AG09319 (cell line): ENCODE data around the gene SAMSN1.

Experiments
- DNase-seq: peaks from one replicate; pipeline ENCODE4 v3.0.0-alpha.2; 2010; ENCODE audit warnings: low read depth; ENCODE audit errors: extremely low read depth
- CTCF ChIP-seq: IDR thresholded peaks from 2 replicates; pipeline ENCODE4 v1.5.1; 2011; ENCODE audit warnings: low read depth, mild to moderate bottlenecking, inconsistent platforms, low read length, moderate library complexity

The SAMSN1 gene

GRCh38 chr21:14538483-14538882 lies 7.6 kb downstream of the SAMSN1 start:
- no peak for DNase-seq
- no peak for TF ChIP-seq CTCF

- TF ChIP-seq CTCF = no peak
- DNase-seq = no peak
Observed at GRCh38 chr21:14536929-14537328, 9.2 kb downstream of the SAMSN1 start.

GRCh38 chr21:14535702-14536101 lies 10.4 kb downstream of the SAMSN1 start:
- TF ChIP-seq CTCF = no peak
- DNase-seq = no peak

- no peak for DNase-seq
- no peak for TF ChIP-seq CTCF
Observed at GRCh38 chr21:14533499-14534428, 12.4 kb downstream of the SAMSN1 start.

GRCh38 chr21:14531757-14532316 lies 14.3 kb downstream of the SAMSN1 start:
- no peak for TF ChIP-seq CTCF
- DNase-seq = no peak

- TF ChIP-seq CTCF = no peak
- no peak for DNase-seq
Observed at GRCh38 chr21:14530592-14530991, 15.5 kb downstream of the SAMSN1 start.

GRCh38 chr21:14528815-14529214 lies 17.3 kb downstream of the SAMSN1 start:
- no peak for TF ChIP-seq CTCF
- DNase-seq = no peak
